Keratinocyte (primary cell): Measurements from ENCODE around the gene F11. TPM values are rescaled to one million over a fixed set of nuclear protein-coding genes. Genes with fewer than 3 reads are reported as not detected.

Experiments
- DNase-seq: peaks from one replicate; pipeline ENCODE4 v3.0.0-alpha.2; 2011; ENCODE audit warnings: low read depth, missing footprints, low spot score
- FAIRE-seq: peaks from 2 replicates; lab custom pipeline; 2011; peaks lifted over from hg19 to GRCh38; lab: Jason Lieb, UNC
- H2AFZ ChIP-seq: 2 replicates; pipeline ENCODE4 v1.6.0; 2012; ENCODE audit warnings: low read length, control low read depth, inconsistent platforms; ENCODE audit not compliant: control insufficient read depth
- H3K27ac ChIP-seq: 2 replicates; pipeline ENCODE4 v1.5.1; 2011; ENCODE audit warnings: low read length; ENCODE audit not compliant: control insufficient read depth, insufficient read depth
- H3K27me3 ChIP-seq: 3 replicates; pipeline ENCODE4 v1.6.0; 2011; ENCODE audit warnings: low read length; ENCODE audit not compliant: control insufficient read depth, insufficient read depth; ENCODE audit errors: extremely low read depth
- H3K36me3 ChIP-seq, 2 experiments: 2 replicates in 1 of 2; 3 replicates in 1 of 2; pipeline ENCODE4 v1.5.1; 2011; ENCODE audit warnings: low read length in 2 of 2, mild to moderate bottlenecking in 1 of 2; ENCODE audit not compliant: control insufficient read depth in 2 of 2, insufficient read depth in 2 of 2; ENCODE audit errors: extremely low read depth in 1 of 2
- H3K4me1 ChIP-seq: 3 replicates; pipeline ENCODE4 v1.5.1; 2011; ENCODE audit warnings: low read length; ENCODE audit not compliant: control insufficient read depth, insufficient read depth; ENCODE audit errors: extremely low read depth
- H3K4me2 ChIP-seq: 3 replicates; pipeline ENCODE4 v1.6.0; 2011; ENCODE audit warnings: low read depth, low read length; ENCODE audit not compliant: control insufficient read depth, insufficient read depth; ENCODE audit errors: extremely low read depth
- H3K4me3 ChIP-seq, 3 experiments: fragments of 200-600 bp in 1 of 3; sonication (generic) in 1 of 3; 2 replicates in 2 of 3; 3 replicates in 1 of 3; pipeline ENCODE4 v1.5.1; 2011 to 2016; ENCODE audit warnings: low read length in 3 of 3, mild to moderate bottlenecking in 3 of 3, control low read depth in 2 of 3, inconsistent platforms in 1 of 3, low read depth in 1 of 3, mixed read lengths in 1 of 3, mixed run types in 1 of 3, moderate library complexity in 1 of 3; ENCODE audit not compliant: control insufficient read depth in 2 of 3, insufficient read depth in 2 of 3; ENCODE audit errors: extremely low read depth in 1 of 3
- H3K79me2 ChIP-seq: 2 replicates; pipeline ENCODE4 v1.6.0; 2012; ENCODE audit warnings: low read length; ENCODE audit not compliant: control insufficient read depth, insufficient read depth
- H3K9ac ChIP-seq: 3 replicates; pipeline ENCODE4 v1.6.0; 2011; ENCODE audit warnings: low read length; ENCODE audit not compliant: control insufficient read depth, insufficient read depth; ENCODE audit errors: extremely low read depth
- H3K9me1 ChIP-seq: 3 replicates; pipeline ENCODE4 v1.6.0; 2011; ENCODE audit warnings: low read length; ENCODE audit not compliant: control insufficient read depth, insufficient read depth; ENCODE audit errors: extremely low read depth
- H3K9me3 ChIP-seq: 2 replicates; pipeline ENCODE4 v1.5.1; 2012; ENCODE audit warnings: low read depth, low read length; ENCODE audit not compliant: control insufficient read depth
- H4K20me1 ChIP-seq: 3 replicates; pipeline ENCODE4 v1.6.0; 2011; ENCODE audit warnings: low read length; ENCODE audit not compliant: control insufficient read depth, insufficient read depth; ENCODE audit errors: extremely low read depth
- CTCF ChIP-seq, 3 experiments: IDR thresholded peaks in 1 of 3; conservative IDR thresholded peaks in 1 of 3; optimal IDR thresholded peaks in 1 of 3; 2 replicates in 2 of 3; 3 replicates in 1 of 3; pipeline versions ENCODE3 to v1.5.1; 2011; ENCODE audit warnings: low read length in 3 of 3, mild to moderate bottlenecking in 3 of 3, moderate library complexity in 2 of 3, control low read depth in 1 of 3, inconsistent platforms in 1 of 3; ENCODE audit not compliant: insufficient read depth in 2 of 3; ENCODE audit errors: extremely low read depth in 1 of 3
- EZH2 ChIP-seq: IDR thresholded peaks from one replicate; pipeline ENCODE4 v1.6.1; 2012; ENCODE audit warnings: inconsistent platforms, mild to moderate bottlenecking, low read length, moderate library complexity
- dilution Hi-C: fragments of 300-500 bp; cut with MboI; formaldehyde crosslinking; loops from one replicate; pipeline ENCODE4 v1.7.0; 2020; ENCODE audit warnings: low sequenced_read_pairs; ENCODE audit not compliant: extremely low pct_ligation_motif_present
- polyA plus RNA-seq, 5 experiments: library from polyadenylated mRNA; depleted of rRNA in 3 of 5; stranded (reverse) in 3 of 5; stranded (forward) in 1 of 5; unstranded in 1 of 5; fragments of >200 nt; gene quantifications; 1 replicate in 1 of 5; 2 replicates in 3 of 5; 3 replicates in 1 of 5; pipeline versions ENCODE4 v1.2.1 to v1.2.3, GENCODE V29; 2011 to 2012; ENCODE audit warnings: missing spikeins in 2 of 5, low read depth in 1 of 5, low replicate concordance in 1 of 5

Gene F11
- polyA plus RNA-seq, 1 donor (not counting 4 experiments of a cell fraction or from before 2014, with no cell fraction given) = not detected

- Histone ChIP-seq H3K27me3 (no peaks in the 10 kb centered on the region), H3K9me3 (no peaks in the 10 kb centered on the region), H3K27ac (no peak overlapping the region), H3K4me3 (no peak overlapping the region), H3K79me2 (no peaks in the 10 kb centered on the region), H3K4me1 (no peaks in the 10 kb centered on the region), H4K20me1 (no peaks in the 10 kb centered on the region), H2AFZ (no peak overlapping the region), H3K9me1 (no peaks in the 10 kb centered on the region), H3K4me2 (no peak overlapping the region), H3K36me3 (no peaks in the 10 kb centered on the region), H3K9ac (no peak overlapping the region)
- DNase-seq = no peak
- TF ChIP-seq CTCF (optimal IDR thresholded peaks at IDR 0.05 in 1 of 3, IDR thresholded peaks at IDR 0.05 in 1 of 3, conservative IDR thresholded peaks at IDR 0.05 in 1 of 3; ENCODE audit: extremely low read depth in 1 of 3, insufficient read depth in 2 of 3, low read length in 3 of 3) (no peak), EZH2 (no peak)
- dilution Hi-C loops = no loop called here
- FAIRE-seq = no peak
Observed at GRCh38 chr4:186258216-186258811, 7.7 kb upstream of the F11 start.

- H3K4me2 ChIP-seq = no peak overlapping the region
- dilution Hi-C loops = no loop called here
- H3K4me3 ChIP-seq = no peak overlapping the region
- H3K9me3 ChIP-seq = no peaks in the 10 kb centered on the region
- no peak for TF ChIP-seq CTCF (optimal IDR thresholded peaks at IDR 0.05 in 1 of 3, IDR thresholded peaks at IDR 0.05 in 1 of 3, conservative IDR thresholded peaks at IDR 0.05 in 1 of 3; ENCODE audit: extremely low read depth in 1 of 3, insufficient read depth in 2 of 3, low read length in 3 of 3)
- no peak for TF ChIP-seq EZH2
- no peaks in the 10 kb centered on the region for H3K27me3 ChIP-seq
- H3K79me2 ChIP-seq = no peaks in the 10 kb centered on the region
- H3K9ac ChIP-seq = no peak overlapping the region
- H3K36me3 ChIP-seq = no peaks in the 10 kb centered on the region
- H2AFZ ChIP-seq = no peak overlapping the region
- DNase-seq (no peak), FAIRE-seq (no peak)
- H3K9me1 ChIP-seq = no peaks in the 10 kb centered on the region
- H3K4me1 ChIP-seq = no peaks in the 10 kb centered on the region
- no peaks in the 10 kb centered on the region for H4K20me1 ChIP-seq
- H3K27ac ChIP-seq = no peak overlapping the region
Observed at GRCh38 chr4:186260117-186260503, 5.9 kb upstream of the F11 start.
